GM23248 (cell line): ENCODE measurements around the gene RADX. TPM values are rescaled to one million over a fixed set of nuclear protein-coding genes. Genes with fewer than 3 reads are reported as not detected.

Experiments
- DNase-seq: peaks from one replicate; pipeline ENCODE4 v3.0.0-alpha.2; 2015
- H2AFZ ChIP-seq: fragments of 200-600 bp; sonication (generic); 2 replicates; pipeline ENCODE4 v1.6.1; 2016; ENCODE audit warnings: antibody characterized with exemption
- H3F3A ChIP-seq: fragments of 200-600 bp; sonication (generic); 2 replicates; pipeline ENCODE4 v1.6.1; 2016; ENCODE audit warnings: mild to moderate bottlenecking, antibody characterized with exemption, mixed run types; ENCODE audit not compliant: insufficient read depth
- H3K27ac ChIP-seq: fragments of 200-600 bp; sonication (generic); 2 replicates; pipeline ENCODE4 v1.5.1; 2016; ENCODE audit warnings: mild to moderate bottlenecking
- H3K27me3 ChIP-seq: fragments of 200-600 bp; sonication (generic); replicated peaks from 2 replicates; pipeline ENCODE4 v1.6.1; 2016; ENCODE audit warnings: mild to moderate bottlenecking; ENCODE audit not compliant: insufficient read depth
- H3K36me3 ChIP-seq: fragments of 200-600 bp; sonication (generic); 2 replicates; pipeline ENCODE4 v1.6.1; 2016; ENCODE audit warnings: low read depth, mild to moderate bottlenecking
- H3K4me1 ChIP-seq: fragments of 200-600 bp; sonication (generic); 2 replicates; pipeline ENCODE4 v1.6.1; 2016; ENCODE audit warnings: mild to moderate bottlenecking; ENCODE audit not compliant: insufficient read depth
- H3K4me2 ChIP-seq: fragments of 200-600 bp; sonication (generic); one replicate; pipeline ENCODE4 v1.6.1; 2016; ENCODE audit warnings: mild to moderate bottlenecking; ENCODE audit not compliant: unreplicated experiment
- H3K4me3 ChIP-seq: fragments of 200-600 bp; sonication (generic); 2 replicates; pipeline ENCODE4 v1.5.1; 2016; ENCODE audit warnings: mild to moderate bottlenecking
- H3K79me2 ChIP-seq: fragments of 200-600 bp; sonication (generic); 2 replicates; pipeline ENCODE4 v1.6.1; 2016; ENCODE audit warnings: mild to moderate bottlenecking; ENCODE audit not compliant: insufficient read depth
- H3K9ac ChIP-seq: fragments of 200-600 bp; sonication (generic); 2 replicates; pipeline ENCODE4 v1.6.1; 2016; ENCODE audit warnings: mild to moderate bottlenecking
- H3K9me2 ChIP-seq: fragments of 200-600 bp; sonication (generic); 2 replicates; pipeline ENCODE4 v1.6.1; 2016; ENCODE audit warnings: mixed run types, mild to moderate bottlenecking, moderate library complexity; ENCODE audit not compliant: insufficient read depth
- H3K9me3 ChIP-seq: fragments of 200-600 bp; sonication (generic); one replicate; pipeline ENCODE4 v1.6.1; 2017; ENCODE audit warnings: low read depth
- H4K20me1 ChIP-seq: fragments of 200-600 bp; sonication (generic); 2 replicates; pipeline ENCODE4 v1.6.0; 2016; ENCODE audit not compliant: insufficient read depth
- EZH2 ChIP-seq: fragments of 200-600 bp; sonication (generic); IDR thresholded peaks from 2 replicates; pipeline ENCODE4 v1.6.1; 2018; ENCODE audit warnings: antibody characterized with exemption, mild to moderate bottlenecking; ENCODE audit not compliant: insufficient read depth, poor library complexity, severe bottlenecking
- EZH2phosphoT487 ChIP-seq: fragments of 200-600 bp; sonication (generic); IDR thresholded peaks from 2 replicates; pipeline ENCODE4 v1.6.1; 2018; ENCODE audit warnings: antibody characterized with exemption, moderate library complexity, mild to moderate bottlenecking, low read depth; ENCODE audit not compliant: insufficient read depth
- WGBS, 2 experiments: methylation state at CpG; one replicate each; pipeline ENCODE4 v1.1.6; 2015 to 2017; ENCODE audit warnings: low lambda C conversion rate in 2 of 2, low coverage in 1 of 2; ENCODE audit errors: missing lambda C conversion rate in 2 of 2; 5-methylcytosine and 5-hydroxymethylcytosine counted together
- in situ Hi-C: fragments of 300-500 bp; cut with MboI; formaldehyde crosslinking; loops from 2 replicates; pipeline ENCODE4 v1.15.0; 2020
- polyA plus RNA-seq: library from polyadenylated mRNA; unstranded; fragments of >200 nt; fragmentation: Nextera tagmentation; extraction: Ambion mirVana; gene quantifications from 2 replicates; pipeline ENCODE4 v1.2.1, GENCODE V29; 2016
- total RNA-seq: library from RNA; depleted of rRNA; stranded (reverse); fragments of >200 nt; shearing (Covaris generic); gene quantifications from 2 replicates; pipeline ENCODE4 v1.2.3, GENCODE V29; 2014

The RADX gene
- total and polyA plus RNA-seq, 2 experiments from 2014 or later = 0.53 to 2.1 TPM

DNA sequence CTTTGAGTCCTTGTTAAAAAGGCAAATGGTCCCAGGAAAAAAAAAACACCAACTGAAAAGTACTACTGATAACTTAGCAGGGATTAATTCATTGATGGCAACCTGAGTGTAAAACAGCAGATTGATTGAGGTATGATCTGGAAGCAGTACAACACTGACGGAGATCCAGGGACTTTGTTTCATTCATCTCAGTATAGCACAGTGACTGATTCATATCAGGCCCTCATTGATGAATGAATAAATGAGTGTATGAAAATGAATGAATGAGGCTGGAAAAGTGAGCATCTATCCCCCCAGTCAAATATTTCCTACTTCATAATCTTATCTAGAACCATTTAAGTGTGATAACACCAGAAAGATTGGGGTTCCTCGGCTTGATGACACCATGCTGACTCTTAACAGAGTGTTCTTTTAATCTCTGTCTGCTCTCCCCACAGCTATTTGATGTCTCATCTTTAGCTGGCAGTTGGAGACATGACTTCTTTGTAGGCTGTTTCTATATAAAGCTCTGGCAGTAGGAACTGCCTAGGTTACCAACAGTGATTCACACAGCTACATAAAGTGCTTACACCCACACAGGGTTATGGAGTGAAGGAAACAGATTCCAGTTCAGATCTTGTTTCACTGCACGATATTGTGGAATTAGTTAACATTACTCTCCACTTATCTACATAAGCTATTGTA, 96.1 kb downstream of the RADX start:
- Histone ChIP-seq H3K4me1 (peaks cover 34% of the 10 kb centered on the region), H3K4me2 (peak overlapping the region; percentile 48), H3K4me3 (peak overlapping the region; percentile 29; the same call in 1 of the 2 replicates), H3K9me3 (no peaks in the 10 kb centered on the region), H3K9ac (peak overlapping the region; percentile 65), H4K20me1 (no peaks in the 10 kb centered on the region), H3F3A (peaks cover 13% of the 10 kb centered on the region), H3K27me3 (no peaks in the 10 kb centered on the region), H3K9me2 (no peaks in the 10 kb centered on the region), H3K79me2 (no peaks in the 10 kb centered on the region), H3K36me3 (no peaks in the 10 kb centered on the region), H3K27ac (peak overlapping the region; percentile 83), H2AFZ (no peak overlapping the region)
- TF ChIP-seq EZH2phosphoT487 (no peak), EZH2 (no peak)
- WGBS, 2 experiments = 10 to 11% methylated on average over 3 of the region's 3 CpGs
- in situ Hi-C loops = no loop called here
- DNase-seq = peak; percentile 91

DNA sequence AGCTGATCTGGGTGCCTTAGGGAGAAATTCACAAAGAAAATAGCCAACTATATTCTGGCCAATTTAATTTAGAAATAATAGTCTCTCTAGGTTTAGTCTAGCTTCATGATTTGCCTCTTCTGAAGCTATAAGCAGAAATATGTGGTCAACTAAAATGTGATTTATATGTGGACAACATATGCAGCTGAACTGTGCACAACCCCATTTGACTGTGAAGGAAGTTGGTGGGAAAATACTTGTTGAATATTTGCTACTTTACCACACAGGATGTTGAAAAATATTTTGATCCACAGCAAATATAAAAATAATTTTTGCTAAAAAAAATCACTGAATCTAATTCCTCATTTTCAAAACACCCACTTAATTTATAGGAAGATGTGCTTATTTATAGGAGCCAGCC, 99.0 kb downstream of the RADX start:
- Histone ChIP-seq H3K79me2 (no peaks in the 10 kb centered on the region), H3K4me1 (peaks cover 34% of the 10 kb centered on the region), H3F3A (peaks cover 13% of the 10 kb centered on the region), H2AFZ (no peak overlapping the region), H3K4me2 (no peak overlapping the region), H3K27me3 (no peaks in the 10 kb centered on the region), H3K27ac (no peak overlapping the region), H3K9ac (no peak overlapping the region), H3K9me2 (no peaks in the 10 kb centered on the region), H3K36me3 (no peaks in the 10 kb centered on the region), H3K9me3 (no peaks in the 10 kb centered on the region), H3K4me3 (no peak overlapping the region), H4K20me1 (no peaks in the 10 kb centered on the region)
- TF ChIP-seq EZH2phosphoT487 = no peak
- TF ChIP-seq EZH2 = no peak
- in situ Hi-C loops = no loop called here
- DNase-seq = no peak

DNA sequence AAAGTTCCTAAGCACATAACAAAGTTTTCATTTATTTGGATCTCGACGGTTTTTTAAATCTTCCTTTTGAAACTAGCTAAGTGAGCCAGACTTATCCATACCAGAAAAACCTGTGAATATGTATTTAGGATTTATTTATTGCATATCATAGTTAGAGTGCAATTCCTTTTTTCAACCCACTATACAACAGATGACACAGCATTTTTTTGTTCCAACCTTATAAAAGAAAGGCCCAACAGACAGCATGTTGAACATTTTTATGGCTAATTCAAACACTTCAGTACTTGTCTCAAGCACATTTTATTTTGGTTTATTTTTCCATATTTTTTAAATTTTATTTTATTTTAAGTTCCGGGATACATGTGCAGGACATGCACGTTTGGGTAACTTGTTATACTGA, 99.6 kb downstream of the RADX start:
- H4K20me1 ChIP-seq = no peaks in the 10 kb centered on the region
- no peak overlapping the region for H3K4me3 ChIP-seq
- no peak overlapping the region for H3K27ac ChIP-seq
- H3K9ac ChIP-seq = no peak overlapping the region
- in situ Hi-C loops = no loop called here
- H3K4me1 ChIP-seq = peaks cover 34% of the 10 kb centered on the region
- no peaks in the 10 kb centered on the region for H3K9me3 ChIP-seq
- no peak for DNase-seq
- H3K4me2 ChIP-seq = no peak overlapping the region
- TF ChIP-seq EZH2phosphoT487 (no peak), EZH2 (no peak)
- no peaks in the 10 kb centered on the region for H3K9me2 ChIP-seq
- peaks cover 13% of the 10 kb centered on the region for H3F3A ChIP-seq
- H3K27me3 ChIP-seq = no peaks in the 10 kb centered on the region
- WGBS, 2 experiments = 32 to 33% methylated on average over 4 of the region's 4 CpGs
- no peak overlapping the region for H2AFZ ChIP-seq
- no peaks in the 10 kb centered on the region for H3K36me3 ChIP-seq
- no peaks in the 10 kb centered on the region for H3K79me2 ChIP-seq

DNA sequence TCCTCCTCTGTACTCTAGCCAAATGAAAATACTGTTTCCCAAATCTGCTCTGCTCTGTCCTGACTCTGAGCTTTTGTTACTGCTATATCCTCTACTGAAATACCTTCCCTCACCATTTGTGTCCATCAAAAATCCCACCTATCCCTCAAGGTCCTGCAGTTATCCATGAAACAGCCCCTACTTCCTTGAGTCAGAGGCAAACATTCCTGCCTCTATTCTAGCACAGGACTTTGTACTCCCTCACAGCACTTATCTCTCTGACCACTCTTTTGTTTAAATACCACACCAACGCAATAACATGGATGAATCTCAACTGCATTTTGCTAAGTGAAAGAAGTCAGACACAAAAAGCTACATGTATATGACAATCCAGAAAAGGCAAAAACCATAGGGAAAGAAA, 104.2 kb downstream of the RADX start:
- 83 to 94% methylated on average over 1 of the region's 1 CpG for whole genome bisulfite sequencing, 2 experiments
- in situ Hi-C loops = no loop called here
- H3F3A ChIP-seq = no peaks in the 10 kb centered on the region

DNA sequence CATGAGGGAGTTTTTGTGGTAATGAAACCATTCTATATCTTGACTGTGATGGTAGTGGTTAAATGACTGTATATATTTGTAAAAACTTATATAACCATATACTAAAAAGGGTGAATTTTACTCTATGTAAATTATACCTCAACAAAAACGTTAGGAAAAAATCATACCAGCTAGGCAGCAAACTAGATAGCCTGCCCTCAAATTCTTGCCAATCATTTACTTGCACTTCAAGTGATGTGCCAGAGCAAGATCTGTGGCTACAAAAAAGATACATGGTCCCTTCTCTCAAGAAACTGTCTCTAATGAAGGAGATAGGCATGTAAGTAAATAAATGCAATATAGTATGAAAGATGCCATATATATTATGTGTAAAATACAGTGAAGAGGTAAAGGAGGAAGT, 104.7 kb downstream of the RADX start:
- H3K36me3 ChIP-seq = no peaks in the 10 kb centered on the region
- in situ Hi-C loops = no loop called here
- H3K27me3 ChIP-seq = no peaks in the 10 kb centered on the region
- H2AFZ ChIP-seq = no peak overlapping the region
- H3K9ac ChIP-seq = no peak overlapping the region
- no peak overlapping the region for H3K4me3 ChIP-seq
- no peaks in the 10 kb centered on the region for H3K9me3 ChIP-seq
- no peak for DNase-seq
- H4K20me1 ChIP-seq = no peaks in the 10 kb centered on the region
- WGBS, 2 experiments = 20 to 52% methylated on average over 1 of the region's 1 CpG
- TF ChIP-seq EZH2phosphoT487 (no peak), EZH2 (no peak)
- H3K4me1 ChIP-seq = peaks cover 9% of the 10 kb centered on the region
- H3K9me2 ChIP-seq = no peaks in the 10 kb centered on the region
- no peaks in the 10 kb centered on the region for H3K79me2 ChIP-seq
- H3K4me2 ChIP-seq = no peak overlapping the region
- no peak overlapping the region for H3K27ac ChIP-seq
- no peaks in the 10 kb centered on the region for H3F3A ChIP-seq

More for the DNA sequence above, 104.2 kb downstream of the RADX start:
- H3K36me3 ChIP-seq = no peaks in the 10 kb centered on the region
- H3K4me2 ChIP-seq = no peak overlapping the region
- DNase-seq = no peak
- H2AFZ ChIP-seq = no peak overlapping the region
- no peaks in the 10 kb centered on the region for H3K9me2 ChIP-seq
- H3K27ac ChIP-seq = no peak overlapping the region
- H4K20me1 ChIP-seq = no peaks in the 10 kb centered on the region
- H3K4me3 ChIP-seq = no peak overlapping the region
- no peaks in the 10 kb centered on the region for H3K9me3 ChIP-seq
- H3K27me3 ChIP-seq = no peaks in the 10 kb centered on the region
- peaks cover 12% of the 10 kb centered on the region for H3K4me1 ChIP-seq
- H3K79me2 ChIP-seq = no peaks in the 10 kb centered on the region
- no peak for TF ChIP-seq EZH2
- no peak for TF ChIP-seq EZH2phosphoT487
- no peak overlapping the region for H3K9ac ChIP-seq
